ENCODE data around the gene LGALS3BP. TPM values are rescaled to one million over a fixed set of nuclear protein-coding genes. Genes with fewer than 3 reads are reported as not detected.

LGALS3BP gene
- total and polyA plus RNA-seq, 2 of the 13 experiments (the other 11 are each of a cell fraction or from before 2014, with no cell fraction given), result 137 to 332 TPM

DNA sequence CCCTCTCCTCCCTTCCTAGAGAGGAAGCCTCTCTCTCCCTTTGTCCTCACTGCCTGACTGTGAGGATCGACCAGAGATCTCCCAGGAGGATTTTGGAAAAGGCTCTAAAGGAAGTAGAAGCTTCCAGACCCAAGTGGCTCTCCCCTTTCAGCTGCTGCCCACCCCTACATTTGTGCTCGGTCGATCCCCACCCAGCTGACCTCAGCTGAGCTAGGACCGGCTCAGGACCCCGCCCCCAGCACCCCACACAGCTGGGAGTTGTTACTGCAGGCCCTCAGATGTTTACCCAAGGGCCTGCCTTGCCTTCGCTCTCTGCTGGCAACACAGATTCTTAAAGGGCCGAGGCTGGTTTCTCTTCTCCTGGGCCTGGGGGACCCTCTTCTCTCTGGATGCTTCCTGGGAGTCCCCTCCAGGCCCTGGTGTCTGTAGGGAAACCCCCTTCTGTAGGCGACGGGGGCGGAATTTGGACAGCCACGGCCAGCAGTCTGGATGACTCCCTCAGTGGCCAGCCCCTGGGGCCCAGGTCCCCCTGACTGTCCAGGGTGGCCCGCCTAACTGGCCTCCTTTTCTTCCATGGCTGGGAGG lies 27.7 kb downstream of the LGALS3BP start (continued):
- TF ChIP-seq, protein P1, sequence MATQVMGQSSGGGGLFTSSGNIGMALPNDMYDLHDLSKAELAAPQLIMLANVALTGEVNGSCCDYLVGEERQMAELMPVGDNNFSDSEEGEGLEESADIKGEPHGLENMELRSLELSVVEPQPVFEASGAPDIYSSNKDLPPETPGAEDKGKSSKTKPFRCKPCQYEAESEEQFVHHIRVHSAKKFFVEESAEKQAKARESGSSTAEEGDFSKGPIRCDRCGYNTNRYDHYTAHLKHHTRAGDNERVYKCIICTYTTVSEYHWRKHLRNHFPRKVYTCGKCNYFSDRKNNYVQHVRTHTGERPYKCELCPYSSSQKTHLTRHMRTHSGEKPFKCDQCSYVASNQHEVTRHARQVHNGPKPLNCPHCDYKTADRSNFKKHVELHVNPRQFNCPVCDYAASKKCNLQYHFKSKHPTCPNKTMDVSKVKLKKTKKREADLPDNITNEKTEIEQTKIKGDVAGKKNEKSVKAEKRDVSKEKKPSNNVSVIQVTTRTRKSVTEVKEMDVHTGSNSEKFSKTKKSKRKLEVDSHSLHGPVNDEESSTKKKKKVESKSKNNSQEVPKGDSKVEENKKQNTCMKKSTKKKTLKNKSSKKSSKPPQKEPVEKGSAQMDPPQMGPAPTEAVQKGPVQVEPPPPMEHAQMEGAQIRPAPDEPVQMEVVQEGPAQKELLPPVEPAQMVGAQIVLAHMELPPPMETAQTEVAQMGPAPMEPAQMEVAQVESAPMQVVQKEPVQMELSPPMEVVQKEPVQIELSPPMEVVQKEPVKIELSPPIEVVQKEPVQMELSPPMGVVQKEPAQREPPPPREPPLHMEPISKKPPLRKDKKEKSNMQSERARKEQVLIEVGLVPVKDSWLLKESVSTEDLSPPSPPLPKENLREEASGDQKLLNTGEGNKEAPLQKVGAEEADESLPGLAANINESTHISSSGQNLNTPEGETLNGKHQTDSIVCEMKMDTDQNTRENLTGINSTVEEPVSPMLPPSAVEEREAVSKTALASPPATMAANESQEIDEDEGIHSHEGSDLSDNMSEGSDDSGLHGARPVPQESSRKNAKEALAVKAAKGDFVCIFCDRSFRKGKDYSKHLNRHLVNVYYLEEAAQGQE (IDR thresholded peaks at IDR 0.05; ENCODE audit: borderline replicate concordance in 1 of 2, low read depth in 1 of 2, low read length in 2 of 2), result no peak
- TF ChIP-seq NFYB (CRISPR knock-in tag; IDR thresholded peaks at IDR 0.05) (no peak), ZNF160 (CRISPR knock-in tag; IDR thresholded peaks at IDR 0.05) (no peak), NFATC3 (CRISPR knock-in tag; IDR thresholded peaks at IDR 0.05) (no peak), ZSCAN25 (CRISPR knock-in tag; IDR thresholded peaks at IDR 0.05) (no peak), MED1 (CRISPR knock-in tag; IDR thresholded peaks at IDR 0.05) (0 out of 2 replicates have a peak, but pooled peaks have one; percentile 12), ZNF350 (CRISPR knock-in tag; IDR thresholded peaks at IDR 0.05; ENCODE audit: borderline replicate concordance, low read depth) (no peak), SIX4 (CRISPR knock-in tag; IDR thresholded peaks at IDR 0.05) (no peak), ZNF672 (CRISPR knock-in tag; IDR thresholded peaks at IDR 0.05) (no peak), DNMT1 (CRISPR knock-in tag; IDR thresholded peaks at IDR 0.05) (0 out of 2 replicates have a peak, but pooled peaks have one; percentile 0), NFKB2 (CRISPR knock-in tag; IDR thresholded peaks at IDR 0.05; ENCODE audit: borderline replicate concordance) (0 out of 2 replicates have a peak, but pooled peaks have one; percentile 32), ZNF724P (CRISPR knock-in tag; IDR thresholded peaks at IDR 0.05; ENCODE audit: borderline replicate concordance) (no peak), MTA3 (CRISPR knock-in tag; IDR thresholded peaks at IDR 0.05) (no peak), TBX2 (CRISPR knock-in tag; IDR thresholded peaks at IDR 0.05; ENCODE audit: borderline replicate concordance) (peak; percentile 18; the same call in 1 of the 2 replicates), MEIS2 (CRISPR knock-in tag; IDR thresholded peaks at IDR 0.05) (no peak), ZNF430 (CRISPR knock-in tag; IDR thresholded peaks at IDR 0.05) (no peak), ZNF451 (CRISPR knock-in tag; IDR thresholded peaks at IDR 0.05) (no peak), SRF (IDR thresholded peaks at IDR 0.05; ENCODE audit: low read depth, low read length) (no peak), ZNF749 (CRISPR knock-in tag; IDR thresholded peaks at IDR 0.05; ENCODE audit: borderline replicate concordance) (no peak), PLRG1 (conservative IDR thresholded peaks at IDR 0.05) (no peak), ATF7 (IDR thresholded peaks at IDR 0.05) (no peak), ATF7 (CRISPR knock-in tag; IDR thresholded peaks at IDR 0.05) (no peak), KAT2B (IDR thresholded peaks at IDR 0.05; ENCODE audit: borderline replicate concordance, low read depth, low read length) (no peak), NCOA1 (CRISPR knock-in tag; IDR thresholded peaks at IDR 0.05) (no peak), HDAC6 (IDR thresholded peaks at IDR 0.05; ENCODE audit: low read depth, low read length) (no peak)
- TF ChIP-seq, protein P2, sequence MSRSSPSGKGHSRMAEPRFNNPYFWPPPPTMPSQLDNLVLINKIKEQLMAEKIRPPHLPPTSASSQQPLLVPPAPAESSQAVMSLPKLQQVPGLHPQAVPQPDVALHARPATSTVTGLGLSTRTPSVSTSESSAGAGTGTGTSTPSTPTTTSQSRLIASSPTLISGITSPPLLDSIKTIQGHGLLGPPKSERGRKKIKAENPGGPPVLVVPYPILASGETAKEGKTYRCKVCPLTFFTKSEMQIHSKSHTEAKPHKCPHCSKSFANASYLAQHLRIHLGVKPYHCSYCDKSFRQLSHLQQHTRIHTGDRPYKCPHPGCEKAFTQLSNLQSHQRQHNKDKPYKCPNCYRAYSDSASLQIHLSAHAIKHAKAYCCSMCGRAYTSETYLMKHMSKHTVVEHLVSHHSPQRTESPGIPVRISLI (CRISPR knock-in tag; IDR thresholded peaks at IDR 0.05; ENCODE audit: borderline replicate concordance), result no peak
- TF ChIP-seq, protein P3, sequence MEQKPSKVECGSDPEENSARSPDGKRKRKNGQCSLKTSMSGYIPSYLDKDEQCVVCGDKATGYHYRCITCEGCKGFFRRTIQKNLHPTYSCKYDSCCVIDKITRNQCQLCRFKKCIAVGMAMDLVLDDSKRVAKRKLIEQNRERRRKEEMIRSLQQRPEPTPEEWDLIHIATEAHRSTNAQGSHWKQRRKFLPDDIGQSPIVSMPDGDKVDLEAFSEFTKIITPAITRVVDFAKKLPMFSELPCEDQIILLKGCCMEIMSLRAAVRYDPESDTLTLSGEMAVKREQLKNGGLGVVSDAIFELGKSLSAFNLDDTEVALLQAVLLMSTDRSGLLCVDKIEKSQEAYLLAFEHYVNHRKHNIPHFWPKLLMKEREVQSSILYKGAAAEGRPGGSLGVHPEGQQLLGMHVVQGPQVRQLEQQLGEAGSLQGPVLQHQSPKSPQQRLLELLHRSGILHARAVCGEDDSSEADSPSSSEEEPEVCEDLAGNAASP (CRISPR knock-in tag; IDR thresholded peaks at IDR 0.05; ENCODE audit: borderline replicate concordance), result 0 out of 2 replicates have a peak, but pooled peaks have one; percentile 14

Measured in HepG2 (cell line).